GM23248 (cell line): ENCODE data around the gene CALHM3.

Source experiments
- EZH2 ChIP-seq: fragments of 200-600 bp; sonication (generic); IDR thresholded peaks from 2 replicates; pipeline ENCODE4 v1.6.1; 2018; ENCODE audit warnings: antibody characterized with exemption, mild to moderate bottlenecking; ENCODE audit not compliant: insufficient read depth, poor library complexity, severe bottlenecking
- EZH2phosphoT487 ChIP-seq: fragments of 200-600 bp; sonication (generic); IDR thresholded peaks from 2 replicates; pipeline ENCODE4 v1.6.1; 2018; ENCODE audit warnings: antibody characterized with exemption, moderate library complexity, mild to moderate bottlenecking, low read depth; ENCODE audit not compliant: insufficient read depth

GRCh38 chr10:103490986-103491314 is 11.9 kb upstream of the CALHM3 start:
- TF ChIP-seq EZH2 (no peak), EZH2phosphoT487 (no peak)
